Measurements from ENCODE around the gene IL1RL2. TPM values are rescaled to one million over a fixed set of nuclear protein-coding genes. Genes with fewer than 3 reads are reported as not detected.

The IL1RL2 gene
- total and polyA plus RNA-seq, 2 of the 8 experiments (the other 6 are each of a cell fraction or from before 2014, with no cell fraction given): not detected

DNA sequence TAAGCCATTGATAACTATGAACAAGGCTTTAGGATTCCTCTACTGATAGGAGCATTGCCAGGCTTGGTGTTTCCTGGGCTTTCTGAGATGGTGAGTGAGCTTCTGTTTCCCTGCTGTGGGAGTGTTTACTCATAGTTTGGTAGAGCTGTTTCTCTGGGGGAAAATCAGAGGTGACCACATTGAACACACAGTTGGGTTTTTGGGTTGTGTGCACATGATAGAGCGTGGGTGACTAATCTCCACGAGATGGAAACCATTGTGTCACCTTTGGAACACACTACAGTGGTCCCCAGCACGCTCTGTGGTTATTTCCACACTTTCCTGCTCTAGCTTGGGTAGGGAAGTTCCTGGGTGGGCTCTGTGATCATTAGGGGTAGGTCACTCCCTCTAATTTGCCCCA, 38.9 kb upstream of the IL1RL2 start:
- Histone ChIP-seq H2BK15ac (ENCODE audit: low read length) (no peak overlapping the region), H3K4me1 (replicated peaks in 1 of 4; ENCODE audit: control insufficient read depth in 3 of 4, insufficient read depth in 4 of 4, low read length in 3 of 4) (peaks cover 0 to 5% (median 3%) of the 10 kb centered on the region in 4 experiments; a peak in 3 of 7 replicates), H4K20me1 (replicated peaks in 1 of 2; ENCODE audit: control insufficient read depth in 1 of 2, insufficient read depth in 2 of 2, low read length in 2 of 2) (no peaks in the 10 kb centered on the region), H3K23me2 (ENCODE audit: low read depth, low read length) (peaks cover 2% of the 10 kb centered on the region), H3K27ac (ENCODE audit: low read depth, low read length) (no peak overlapping the region), H3K4me3 (ENCODE audit: extremely low read depth in 1 of 4, insufficient read depth in 2 of 4, low read depth in 3 of 4, low read length in 4 of 4) (no peak overlapping the region), H2BK5ac (ENCODE audit: low read depth, low read length) (no peak overlapping the region), H3K36me3 (ENCODE audit: control insufficient read depth in 2 of 4, insufficient read depth in 4 of 4, low read length in 3 of 4) (no peaks in the 10 kb centered on the region), H4K8ac (ENCODE audit: extremely low read depth, insufficient read depth, low read length) (no peak overlapping the region), H4K91ac (replicated peaks; ENCODE audit: insufficient read length, low read length) (no peak overlapping the region), H3K27me3 (replicated peaks in 1 of 4; ENCODE audit: control insufficient read depth in 3 of 4, extremely low read depth in 1 of 4, insufficient read depth in 3 of 4, low read length in 3 of 4) (peaks cover 5 to 15% (median 12%) of the 10 kb centered on the region in 4 experiments), H2AK5ac (ENCODE audit: low read depth, low read length) (no peak overlapping the region), H2BK120ac (replicated peaks; ENCODE audit: low read depth, low read length) (no peak overlapping the region), H4K5ac (ENCODE audit: insufficient read length, low read depth, low read length) (no peak overlapping the region), H3K9me3 (ENCODE audit: insufficient read depth in 2 of 2, low read depth in 1 of 2, low read length in 1 of 2) (peaks cover 3 to 12% of the 10 kb centered on the region in 2 experiments; a peak in 2 of 4 replicates), H2BK20ac (ENCODE audit: low read length) (no peak overlapping the region), H2AFZ (ENCODE audit: low read length) (no peak overlapping the region), H3K9ac (replicated peaks in 1 of 4; ENCODE audit: extremely low read depth in 1 of 4, low read depth in 3 of 4, low read length in 3 of 4) (no peak overlapping the region), H2BK12ac (ENCODE audit: low read depth, low read length) (no peak overlapping the region), H3K79me2 (ENCODE audit: control insufficient read depth in 1 of 2, insufficient read depth in 2 of 2, low read length in 2 of 2) (no peaks in the 10 kb centered on the region), H3K18ac (ENCODE audit: extremely low read depth, low read length) (no peak overlapping the region), H3K56ac (replicated peaks; ENCODE audit: insufficient read length, low read depth, low read length) (no peak overlapping the region), H3K23ac (ENCODE audit: insufficient read length) (no peak overlapping the region), H3K4ac (replicated peaks; ENCODE audit: insufficient read length, low read depth, low read length) (no peak overlapping the region), H3K79me1 (ENCODE audit: low read depth, low read length) (no peaks in the 10 kb centered on the region), H3K4me2 (ENCODE audit: insufficient read depth in 1 of 2, low read depth in 2 of 2, low read length in 2 of 2) (no peak overlapping the region), H3K14ac (ENCODE audit: insufficient read length) (no peak overlapping the region)
- ChIA-PET POLR2A (ENCODE audit: partially characterized antibody) (no interaction called here), CTCF (ENCODE audit: partially characterized antibody) (interaction anchor here (0.5 kb wide), 1 partner anchor 145 kb away, joined by 3 read pairs; no protein-coding TSS in a partner anchor)
- no peak for DNase-seq (ENCODE audit: low read depth in 1 of 2, low spot score in 2 of 2)
- no peak for FAIRE-seq
- TF ChIP-seq TAF7 (optimal IDR thresholded peaks at IDR 0.05; ENCODE audit: borderline replicate concordance, low read depth, low read length) (no peak), RXRA (IDR thresholded peaks at IDR 0.05; ENCODE audit: insufficient read depth, low read depth, low read length) (no peak), JUN (IDR thresholded peaks at IDR 0.05; ENCODE audit: low read depth, low read length) (no peak), CBX8 (IDR thresholded peaks at IDR 0.05; ENCODE audit: borderline replicate concordance, low read depth, low read length) (no peak), SP2 (IDR thresholded peaks at IDR 0.05; ENCODE audit: low read length) (no peak)
- TF ChIP-seq, protein P1, sequence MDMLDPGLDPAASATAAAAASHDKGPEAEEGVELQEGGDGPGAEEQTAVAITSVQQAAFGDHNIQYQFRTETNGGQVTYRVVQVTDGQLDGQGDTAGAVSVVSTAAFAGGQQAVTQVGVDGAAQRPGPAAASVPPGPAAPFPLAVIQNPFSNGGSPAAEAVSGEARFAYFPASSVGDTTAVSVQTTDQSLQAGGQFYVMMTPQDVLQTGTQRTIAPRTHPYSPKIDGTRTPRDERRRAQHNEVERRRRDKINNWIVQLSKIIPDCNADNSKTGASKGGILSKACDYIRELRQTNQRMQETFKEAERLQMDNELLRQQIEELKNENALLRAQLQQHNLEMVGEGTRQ (IDR thresholded peaks at IDR 0.05; ENCODE audit: low read length): no peak
- TF ChIP-seq, protein P2, sequence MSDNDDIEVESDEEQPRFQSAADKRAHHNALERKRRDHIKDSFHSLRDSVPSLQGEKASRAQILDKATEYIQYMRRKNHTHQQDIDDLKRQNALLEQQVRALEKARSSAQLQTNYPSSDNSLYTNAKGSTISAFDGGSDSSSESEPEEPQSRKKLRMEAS (IDR thresholded peaks at IDR 0.05): no peak
- WGBS, 2 experiments (ENCODE audit: extremely low coverage in 1 of 2, insufficient coverage in 1 of 2, insufficient read length in 1 of 2, insufficient replicate concordance in 2 of 2, low coverage in 1 of 2, low lambda C conversion rate in 2 of 2, missing lambda C conversion rate in 1 of 2): 90% methylated on average over 3 of the region's 3 CpGs; no CpG with 5 or more reads in 1 of the 2 experiments
